Liver (tissue), 9 donors: ENCODE measurements around the gene TMEM200A. TPM values are rescaled to one million over a fixed set of nuclear protein-coding genes. Genes with fewer than 3 reads are reported as not detected.

Experiments
- DNase-seq: peaks from one replicate; pipeline ENCODE4 v3.0.0-alpha.2; 2017; ENCODE audit warnings: low spot score
- H3K27ac ChIP-seq, 2 donors: one replicate each; pipeline ENCODE4 v1.7.0; 2013; ENCODE audit warnings: inconsistent platforms in 2 of 2, low read length in 2 of 2, control low read depth in 1 of 2, low read depth in 1 of 2, mild to moderate bottlenecking in 1 of 2
- H3K27me3 ChIP-seq, 4 donors: one replicate each; pipeline versions ENCODE4 v1.6.1 to v1.7.0; 2013; ENCODE audit warnings: low read length in 3 of 4, inconsistent platforms in 1 of 4, mild to moderate bottlenecking in 1 of 4, moderate library complexity in 1 of 4; ENCODE audit not compliant: control insufficient read depth in 4 of 4, insufficient read depth in 4 of 4
- H3K36me3 ChIP-seq, 4 donors: one replicate each; pipeline versions ENCODE4 v1.6.1 to v1.7.0; 2013; ENCODE audit warnings: low read length in 3 of 4, mild to moderate bottlenecking in 3 of 4, low read depth in 1 of 4, moderate library complexity in 1 of 4; ENCODE audit not compliant: control insufficient read depth in 4 of 4, insufficient read depth in 3 of 4
- H3K4me1 ChIP-seq, 4 donors: one replicate each; pipeline versions ENCODE4 v1.6.1 to v1.7.0; 2013; ENCODE audit warnings: low read length in 3 of 4, mild to moderate bottlenecking in 3 of 4, moderate library complexity in 1 of 4; ENCODE audit not compliant: control insufficient read depth in 4 of 4, insufficient read depth in 4 of 4
- H3K4me3 ChIP-seq, 3 donors: one replicate each; pipeline versions ENCODE4 v1.6.1 to v1.7.0; 2013; ENCODE audit warnings: low read length in 3 of 3, control low read depth in 1 of 3, low read depth in 1 of 3, mild to moderate bottlenecking in 1 of 3
- H3K9ac ChIP-seq, 2 donors: one replicate each; pipeline ENCODE4 v1.7.0; 2013; ENCODE audit warnings: low read length in 2 of 2, mild to moderate bottlenecking in 2 of 2, moderate library complexity in 2 of 2, control low read depth in 1 of 2, low read depth in 1 of 2
- H3K9me3 ChIP-seq, 4 donors: one replicate each; pipeline versions ENCODE4 v1.6.1 to v1.7.0; 2013; ENCODE audit warnings: low read length in 3 of 4; ENCODE audit not compliant: control insufficient read depth in 4 of 4
- CTCF ChIP-seq: fragments of 150-350 bp; IDR thresholded peaks from 2 replicates; pipeline ENCODE4 v1.5.1; 2017; ENCODE audit warnings: improper control_type of control experiment, low read depth, low read length; ENCODE audit not compliant: missing input control
- EGR1 ChIP-seq, 2 donors: IDR thresholded peaks; 2 replicates each; pipeline ENCODE4 v1.6.1; 2016 to 2018; ENCODE audit warnings: antibody characterized with exemption in 2 of 2, low read depth in 2 of 2
- FOXA2 ChIP-seq: IDR thresholded peaks from 2 replicates; pipeline ENCODE4 v1.6.1; 2016; ENCODE audit warnings: antibody characterized with exemption
- GABPA ChIP-seq, 2 donors: IDR thresholded peaks in 1 of 2; conservative IDR thresholded peaks in 1 of 2; 2 replicates each; pipeline ENCODE4 v1.6.1; 2016; ENCODE audit warnings: antibody characterized with exemption in 2 of 2, mild to moderate bottlenecking in 1 of 2, moderate library complexity in 1 of 2
- HNF4A ChIP-seq, 2 donors: conservative IDR thresholded peaks; 2 replicates each; pipeline ENCODE4 v1.6.1; 2016; ENCODE audit warnings: antibody characterized with exemption in 2 of 2, mild to moderate bottlenecking in 2 of 2
- HNF4G ChIP-seq: IDR thresholded peaks from 2 replicates; pipeline ENCODE4 v1.6.1; 2016; ENCODE audit warnings: antibody characterized with exemption
- NR2F2 ChIP-seq: IDR thresholded peaks from 2 replicates; pipeline ENCODE4 v1.6.1; 2016; ENCODE audit warnings: antibody characterized with exemption
- RAD21 ChIP-seq, 2 donors: IDR thresholded peaks; 2 replicates each; pipeline ENCODE4 v1.6.1; 2016; ENCODE audit warnings: antibody characterized with exemption in 2 of 2, mild to moderate bottlenecking in 2 of 2
- REST ChIP-seq: IDR thresholded peaks from 2 replicates; pipeline ENCODE4 v1.6.1; 2016; ENCODE audit warnings: antibody characterized with exemption, mild to moderate bottlenecking
- RXRA ChIP-seq, 2 donors: IDR thresholded peaks; 2 replicates each; pipeline ENCODE4 v1.6.1; 2017 to 2018; ENCODE audit warnings: antibody characterized with exemption in 2 of 2, mild to moderate bottlenecking in 1 of 2
- TAF1 ChIP-seq: conservative IDR thresholded peaks from 2 replicates; pipeline ENCODE4 v1.6.1; 2016; ENCODE audit warnings: antibody characterized with exemption, mild to moderate bottlenecking
- YY1 ChIP-seq: IDR thresholded peaks from 2 replicates; pipeline ENCODE4 v1.6.1; 2016; ENCODE audit warnings: antibody characterized with exemption, mild to moderate bottlenecking
- WGBS: extraction: QIAGEN DNeasy Blood & Tissue Kit; methylation state at CpG from one replicate; pipeline ENCODE4 v1.1.7; 2013; 5-methylcytosine and 5-hydroxymethylcytosine counted together
- polyA plus RNA-seq, 2 donors: library from polyadenylated mRNA; stranded (reverse) in 1 of 2; unstranded in 1 of 2; fragments of 200-250 nt in 1 of 2; fragments of >200 nt in 1 of 2; fragmentation: Nextera tagmentation in 1 of 2; extraction: Ambion mirVana in 1 of 2; gene quantifications; one replicate each; pipeline versions ENCODE4 v1.2.1 to v1.2.3, GENCODE V29; 2013 to 2015
- total RNA-seq, 2 donors: library from RNA; depleted of rRNA; stranded (reverse); fragments of >200 nt; gene quantifications; one replicate each; pipeline ENCODE4 v1.2.3, GENCODE V29; 2014
- TF ChIP-seq, protein P1 (sequence below): IDR thresholded peaks from 2 replicates; pipeline ENCODE4 v1.6.1; 2016; ENCODE audit warnings: antibody characterized with exemption
- TF ChIP-seq, protein P2 (sequence below): IDR thresholded peaks from 2 replicates; pipeline ENCODE4 v1.6.1; 2016; ENCODE audit warnings: antibody characterized with exemption
- donor health status: healthy.
- donor health status: healthy.
- donor health status: healthy.
- donor health status: healthy.
- donor health status: healthy.

The TMEM200A gene
- total RNA-seq (under 1 TPM; 0.08 to 0.33 TPM), polyA plus RNA-seq (under 1 TPM; 0.08 to 0.10 TPM)

GRCh38 chr6:130365166-130366106, at the start of gene TMEM200A:
Gene TMEM200A (plus strand): TSS chr6:130366017. CDS start chr6:130440423, 74,406 bp downstream.
- no peaks in the 10 kb centered on the region for H3K36me3 ChIP-seq
- no peak within 1 kb of the TSS for H3K9ac ChIP-seq
- peaks cover 8 to 15% (median 11%) of the 10 kb centered on the region in 4 donors for H3K4me1 ChIP-seq
- H3K4me3 ChIP-seq: peak within 1 kb of the TSS in 2 of 3 donors; percentile 52 to 59
- peak; percentile 51 for DNase-seq
- WGBS: 3% methylated on average over 84 of the region's 84 CpGs
- no peak within 1 kb of the TSS for H3K27ac ChIP-seq
- TF ChIP-seq GABPA (IDR thresholded peaks at IDR 0.05 in 1 of 2, conservative IDR thresholded peaks at IDR 0.05 in 1 of 2): no peak
- TF ChIP-seq, protein P1, sequence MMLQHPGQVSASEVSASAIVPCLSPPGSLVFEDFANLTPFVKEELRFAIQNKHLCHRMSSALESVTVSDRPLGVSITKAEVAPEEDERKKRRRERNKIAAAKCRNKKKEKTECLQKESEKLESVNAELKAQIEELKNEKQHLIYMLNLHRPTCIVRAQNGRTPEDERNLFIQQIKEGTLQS: no peak
- TF ChIP-seq CTCF: peak; percentile 32
- TF ChIP-seq RAD21 (IDR thresholded peaks at IDR 0.05): peak; percentile 57 to 71
- no peaks in the 10 kb centered on the region for H3K9me3 ChIP-seq
- H3K27me3 ChIP-seq: peaks cover 0 to 18% (median 2%) of the 10 kb centered on the region in 4 donors

DNA sequence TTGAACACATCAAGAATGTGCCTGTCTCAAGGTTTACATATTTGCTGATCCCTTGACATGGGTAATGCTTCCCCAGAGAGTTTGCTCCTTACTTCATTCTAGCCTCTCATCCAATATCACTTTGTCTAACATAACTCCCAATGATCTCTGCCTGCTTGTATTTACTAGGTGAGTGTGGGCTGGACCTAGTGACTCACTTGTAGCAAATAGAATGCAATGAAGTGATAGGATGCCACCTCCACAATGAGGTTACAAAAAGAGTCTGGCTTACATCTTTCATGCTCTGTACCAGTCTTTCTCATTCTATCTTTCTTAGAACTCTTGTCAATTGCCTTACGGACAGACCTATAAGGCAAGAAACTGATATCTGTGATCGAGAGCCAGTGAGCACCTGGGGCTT, 44.9 kb upstream of the TMEM200A start:
- Histone ChIP-seq H3K27me3 (no peaks in the 10 kb centered on the region), H3K36me3 (no peaks in the 10 kb centered on the region), H3K9me3 (no peaks in the 10 kb centered on the region), H3K4me1 (no peaks in the 10 kb centered on the region), H3K27ac (no peak overlapping the region), H3K4me3 (no peak overlapping the region), H3K9ac (no peak overlapping the region)
- no peak for DNase-seq
- TF ChIP-seq RXRA (IDR thresholded peaks at IDR 0.05) (no peak), GABPA (IDR thresholded peaks at IDR 0.05 in 1 of 2, conservative IDR thresholded peaks at IDR 0.05 in 1 of 2) (no peak), REST (no peak), FOXA2 (no peak)
- 94% methylated on average over 2 of the region's 2 CpGs for WGBS

DNA sequence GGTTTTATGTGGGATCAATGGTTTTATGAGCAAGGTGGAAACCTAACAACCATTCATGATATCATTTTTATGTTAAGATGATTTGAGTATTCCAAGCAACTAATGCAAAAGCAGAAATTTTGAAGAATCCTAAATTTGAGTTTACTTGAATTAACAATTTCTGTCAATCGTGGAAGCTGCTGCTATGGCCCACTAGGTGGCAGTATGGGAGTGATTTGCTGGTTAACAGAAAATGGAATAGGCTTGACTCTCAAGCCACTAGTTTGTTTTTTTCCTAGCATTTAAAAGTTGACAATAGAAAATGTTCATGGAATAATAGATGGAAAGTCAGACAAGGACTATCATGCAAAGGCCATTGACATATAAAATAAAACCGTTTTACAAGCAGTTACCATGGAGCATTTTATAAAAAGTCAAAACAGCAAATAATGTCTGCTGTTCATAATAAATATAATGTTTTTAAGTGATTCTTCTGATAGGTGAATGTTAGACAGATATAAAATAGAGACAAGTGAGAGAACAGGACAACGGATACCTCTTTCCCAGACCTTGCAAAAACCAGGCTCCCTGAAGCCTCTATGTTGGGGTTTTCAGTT, 43.0 kb upstream of the TMEM200A start:
- no peaks in the 10 kb centered on the region for H3K9me3 ChIP-seq
- H3K4me3 ChIP-seq: no peak overlapping the region
- DNase-seq: no peak
- H3K36me3 ChIP-seq: no peaks in the 10 kb centered on the region
- H3K4me1 ChIP-seq: no peaks in the 10 kb centered on the region
- H3K27me3 ChIP-seq: no peaks in the 10 kb centered on the region
- WGBS: 8% methylated on average over 3 of the region's 3 CpGs
- H3K9ac ChIP-seq: no peak overlapping the region
- H3K27ac ChIP-seq: no peak overlapping the region
- TF ChIP-seq HNF4A (conservative IDR thresholded peaks at IDR 0.05) (no peak), EGR1 (IDR thresholded peaks at IDR 0.05; ENCODE audit: low read depth in 2 of 2) (no peak), YY1 (no peak), TAF1 (no peak), RAD21 (IDR thresholded peaks at IDR 0.05) (peak; percentile 96), HNF4G (no peak), FOXA2 (no peak), NR2F2 (no peak), CTCF (peak; percentile 91), RXRA (IDR thresholded peaks at IDR 0.05) (no peak)
- TF ChIP-seq, protein P2, sequence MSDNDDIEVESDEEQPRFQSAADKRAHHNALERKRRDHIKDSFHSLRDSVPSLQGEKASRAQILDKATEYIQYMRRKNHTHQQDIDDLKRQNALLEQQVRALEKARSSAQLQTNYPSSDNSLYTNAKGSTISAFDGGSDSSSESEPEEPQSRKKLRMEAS: no peak
